Activated CD8-positive, alpha-beta memory T cell treated with anti-CD3 and anti-CD28 coated beads, Interleukin-2, amount 50 U/mL, for 4 hours (primary cell): Measurements from ENCODE around the gene LYRM4.

ENCODE experiments used
- DNase-seq: peaks from one replicate; pipeline ENCODE4 v3.0.0-alpha.2; 2020

LYRM4 gene

GRCh38 chr6:5260661-5261544, at the start of gene LYRM4, which contains the start of gene FARS2:
Gene LYRM4, minus strand, starts transcription at chr6:5260950. Its CDS starts 217 bp downstream, at chr6:5260733.
Gene FARS2, plus strand, starts transcription at chr6:5261513.
- peak; percentile 92 for DNase-seq

DNA sequence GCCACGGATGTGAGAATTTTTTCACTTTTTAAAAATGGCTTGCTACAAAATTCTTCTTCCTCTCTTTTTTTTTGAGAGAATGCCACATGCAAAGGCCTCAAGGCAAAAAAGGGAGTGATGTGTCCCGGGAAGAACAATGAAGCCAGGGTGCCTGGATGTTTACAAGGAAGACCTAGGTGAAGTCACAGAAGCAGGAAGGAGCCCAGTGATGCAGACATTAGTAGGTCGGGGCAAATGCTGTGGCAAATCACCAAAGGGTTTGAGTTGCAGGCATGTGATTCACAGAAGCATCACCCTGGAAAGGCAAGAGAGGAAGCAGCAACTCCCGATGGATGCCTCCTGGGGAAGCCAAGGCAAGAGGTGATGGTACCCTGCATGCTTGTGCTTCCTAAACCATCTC, 47.3 kb upstream of the LYRM4 start:
- DNase-seq, result no peak

DNA sequence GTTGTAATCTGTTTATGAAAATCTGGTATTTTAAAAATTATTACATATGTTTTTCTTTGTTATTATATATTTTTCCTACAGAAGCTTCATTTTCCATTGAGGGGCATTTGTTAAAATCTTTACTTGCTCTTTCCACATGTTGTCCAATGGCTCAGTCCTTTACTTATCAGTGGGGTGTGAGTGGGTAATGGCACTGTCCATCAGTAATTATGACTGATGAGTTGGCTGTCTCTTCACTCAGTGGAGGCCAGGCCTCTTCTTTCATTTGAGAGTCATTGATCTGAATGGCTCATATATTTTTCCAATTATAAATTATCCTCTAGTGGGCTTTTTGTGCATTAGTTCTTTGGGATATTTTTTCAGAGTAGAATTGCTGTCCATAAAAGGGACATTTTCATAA, 46.3 kb upstream of the LYRM4 start:
- DNase-seq, result no peak

DNA sequence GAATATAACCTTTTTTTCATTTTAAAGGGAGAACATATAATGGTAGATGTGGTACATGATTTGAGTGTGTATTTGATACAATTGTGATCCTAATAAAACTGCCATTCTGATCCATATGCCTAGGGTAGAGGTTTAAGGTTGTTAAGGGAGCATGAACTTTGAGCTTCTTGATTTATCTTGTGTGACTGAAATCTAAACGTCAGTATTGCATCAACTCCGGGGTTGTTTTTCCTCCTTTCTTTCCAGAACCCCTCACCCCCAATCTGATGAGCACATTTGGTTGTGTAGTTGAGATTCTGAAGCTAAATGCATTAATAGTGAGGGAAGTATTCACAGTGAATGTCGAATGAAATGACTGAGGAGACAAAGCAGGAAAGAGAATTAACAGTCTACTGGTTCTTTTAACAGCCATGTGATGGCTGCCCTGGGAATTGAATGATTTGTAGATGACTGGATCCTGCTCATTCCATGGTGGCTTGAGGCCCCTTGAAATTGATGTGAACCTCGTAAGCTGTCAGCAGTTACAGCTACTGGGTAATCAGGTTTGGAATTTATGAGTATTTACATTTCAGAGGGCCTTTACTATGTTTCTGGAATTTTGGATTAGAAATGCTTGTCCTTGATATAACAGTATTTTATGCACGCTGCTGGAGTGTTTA, 45.3 kb upstream of the LYRM4 start:
- no peak for DNase-seq

DNA sequence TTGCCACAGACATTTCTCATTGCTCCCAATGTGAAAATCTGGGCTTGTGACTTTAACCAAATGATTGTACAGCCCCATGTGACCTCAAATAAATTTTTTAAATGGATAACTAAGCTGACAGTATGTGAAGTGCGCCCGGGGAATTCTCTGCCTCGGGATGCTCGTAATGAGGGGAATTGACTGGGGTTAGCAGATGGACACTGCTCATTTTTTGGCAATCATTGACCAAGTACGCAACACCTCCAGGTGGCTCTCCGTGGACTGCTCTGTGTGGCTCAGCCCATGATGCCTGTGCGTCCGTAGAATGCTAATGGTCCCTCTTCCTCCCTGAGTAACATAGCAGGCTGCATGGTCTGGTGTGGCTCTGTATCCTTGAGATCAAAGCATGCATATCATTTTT, 42.9 kb upstream of the LYRM4 start:
- DNase-seq, result no peak

DNA sequence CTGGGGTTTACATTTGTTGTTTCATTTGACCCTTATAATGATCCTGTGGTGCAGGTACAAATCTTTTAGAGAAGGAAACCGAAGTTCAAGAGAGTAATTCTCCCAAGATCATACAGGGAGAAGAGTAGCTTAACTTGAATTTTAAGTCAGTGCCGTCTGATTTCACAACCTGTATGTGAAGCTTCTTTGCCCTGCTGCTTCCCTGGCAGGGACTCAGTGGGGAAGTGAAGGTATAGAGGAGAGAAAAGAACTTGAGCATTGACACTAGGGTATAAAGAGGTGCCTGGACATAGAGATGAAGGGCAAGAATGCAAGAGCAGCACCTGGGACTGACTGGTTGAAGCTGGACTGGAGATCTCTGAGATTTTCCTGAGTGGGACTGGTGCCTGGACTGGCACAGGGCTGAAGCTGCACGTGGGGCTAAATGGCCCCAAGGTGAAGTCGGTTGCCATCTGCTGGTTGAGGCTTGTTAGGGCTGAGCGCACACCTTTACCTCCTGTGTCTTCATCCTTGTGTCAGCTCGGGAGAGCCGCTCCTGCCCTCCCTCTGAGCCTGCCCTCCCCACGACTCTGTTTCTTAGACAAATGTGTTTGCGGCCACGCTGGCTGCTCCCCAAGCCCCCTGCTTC, 42.4 kb upstream of the LYRM4 start:
- peak; percentile 53 for DNase-seq

GRCh38 chr6:5302220-5302946, 41.6 kb upstream of the LYRM4 start:
- DNase-seq, result no peak

DNA sequence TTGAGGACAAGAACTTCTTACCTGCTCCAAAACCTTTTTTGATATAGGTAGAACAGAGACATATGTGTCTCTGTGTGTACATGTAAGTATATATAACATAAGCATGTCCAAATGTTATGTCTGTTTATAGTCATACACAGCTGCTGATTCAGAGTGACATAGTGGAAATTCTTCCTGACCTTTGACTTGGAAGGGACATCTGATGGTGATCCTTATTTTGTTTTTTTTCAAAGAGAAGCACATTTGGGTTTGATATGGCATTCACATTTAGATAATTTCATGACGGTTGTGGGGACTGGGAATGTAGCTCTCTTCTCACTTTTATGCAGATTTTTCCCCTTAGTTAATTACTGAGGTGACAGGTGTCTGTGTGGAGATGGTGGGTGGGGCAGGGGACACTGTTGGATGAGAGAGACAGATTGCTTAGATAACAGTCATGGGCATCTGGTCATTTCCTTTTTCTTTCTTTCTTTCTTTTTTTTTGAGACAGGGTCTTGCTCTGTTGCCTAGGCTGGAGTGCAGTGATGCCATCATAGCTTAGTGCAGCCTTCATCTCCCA, 39.5 kb upstream of the LYRM4 start:
- no peak for DNase-seq

GRCh38 chr6:5295623-5296022, 34.9 kb upstream of the LYRM4 start:
- DNase-seq, result no peak

DNA sequence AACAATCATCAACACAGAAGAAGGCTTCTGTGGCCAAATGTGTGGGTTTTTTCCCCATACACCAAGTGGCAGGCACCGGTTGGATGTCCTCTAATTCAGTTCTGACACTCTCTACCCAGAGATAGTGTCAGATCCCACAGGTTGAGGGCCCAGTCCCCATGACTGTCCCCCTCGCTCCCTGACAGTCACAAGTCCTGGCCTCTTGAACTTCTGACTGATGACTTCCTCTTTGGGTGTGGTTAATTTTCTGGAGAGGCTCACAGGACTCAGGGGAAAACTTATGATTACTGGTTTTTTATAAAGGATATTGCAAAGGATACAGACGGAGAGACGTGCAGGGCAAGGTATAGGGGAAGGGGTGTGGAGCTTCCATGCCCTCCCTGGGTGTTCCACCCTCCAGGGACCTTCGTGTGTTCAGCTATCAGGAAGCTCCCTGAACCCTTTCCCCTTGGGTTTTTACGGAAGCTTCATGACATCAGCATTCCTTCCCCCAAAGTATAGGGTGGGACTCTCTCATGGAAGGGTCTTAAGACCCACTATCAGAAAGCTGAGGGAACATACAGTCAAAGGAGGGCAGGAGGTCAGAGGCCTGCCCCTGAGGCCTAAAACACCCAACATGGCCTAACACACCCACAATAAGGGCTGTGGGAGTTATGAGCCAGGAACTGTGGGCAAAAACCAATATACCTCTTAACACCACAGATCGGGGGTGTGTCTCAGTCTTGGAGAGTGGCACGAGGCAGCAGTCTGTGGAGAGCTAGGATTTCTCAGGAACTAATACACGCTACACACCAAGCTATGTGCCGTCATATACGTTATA, 33.9 kb upstream of the LYRM4 start:
- DNase-seq, result no peak

DNA sequence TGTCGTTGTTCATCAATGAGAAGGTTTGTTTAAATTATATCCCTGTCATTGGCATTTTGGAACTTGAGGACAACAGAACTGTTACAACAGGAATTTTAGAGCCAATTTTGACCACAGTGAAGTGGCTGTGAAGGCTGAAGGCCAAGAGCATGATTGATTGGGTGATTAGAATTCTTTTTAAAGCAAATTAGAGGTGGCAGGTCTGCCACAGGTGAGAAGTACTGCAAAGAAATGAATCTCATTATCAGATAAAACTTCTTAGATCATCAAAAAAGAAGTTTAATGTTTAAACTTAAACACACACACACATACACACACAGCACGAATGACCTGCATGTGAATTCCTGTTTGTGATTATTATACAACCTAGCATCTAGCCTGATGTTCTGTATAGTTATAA, 32.9 kb upstream of the LYRM4 start:
- no peak for DNase-seq

DNA sequence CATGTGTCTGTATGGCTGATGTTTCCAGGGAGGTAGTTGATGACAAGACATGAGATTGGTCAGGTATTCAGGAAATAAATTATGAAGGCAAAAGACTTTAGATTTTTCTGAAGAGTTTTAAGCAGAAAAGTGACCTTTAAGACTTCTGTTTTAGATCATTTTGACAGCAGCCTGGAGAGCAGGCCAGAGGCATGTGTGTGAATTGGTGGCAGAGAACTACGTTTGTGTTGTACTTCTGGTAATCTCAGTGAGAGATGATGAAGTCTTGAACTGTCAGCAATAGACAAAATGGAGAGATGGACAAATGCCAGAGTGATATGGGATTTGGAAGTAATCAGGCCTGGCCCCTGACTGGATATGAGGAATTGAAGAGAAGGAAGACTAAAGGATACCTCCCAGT, 31.4 kb upstream of the LYRM4 start:
- DNase-seq, result no peak

- no peak for DNase-seq
Observed at GRCh38 chr6:5290500-5290899, 29.8 kb upstream of the LYRM4 start.

DNA sequence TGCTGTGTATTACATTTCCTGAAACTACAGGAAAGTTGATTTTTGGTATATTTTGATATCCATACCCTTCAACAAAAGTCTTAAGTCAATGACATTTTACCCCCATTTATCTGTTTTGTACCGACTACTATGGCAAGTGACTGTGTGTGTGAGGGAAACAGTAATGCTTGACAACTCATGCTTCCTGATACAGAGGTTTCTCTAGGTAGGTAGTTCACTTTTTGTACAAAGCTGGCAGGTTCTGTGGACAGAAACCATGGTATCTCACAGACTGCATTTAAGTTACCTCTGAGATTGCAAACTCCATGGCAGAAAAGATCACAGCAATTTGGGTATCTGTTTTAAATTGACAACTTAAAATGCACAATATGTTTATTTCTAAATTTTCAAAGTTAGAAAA, 29.3 kb upstream of the LYRM4 start:
- no peak for DNase-seq

GRCh38 chr6:5287966-5288297, 27.2 kb upstream of the LYRM4 start:
- DNase-seq, result no peak

DNA sequence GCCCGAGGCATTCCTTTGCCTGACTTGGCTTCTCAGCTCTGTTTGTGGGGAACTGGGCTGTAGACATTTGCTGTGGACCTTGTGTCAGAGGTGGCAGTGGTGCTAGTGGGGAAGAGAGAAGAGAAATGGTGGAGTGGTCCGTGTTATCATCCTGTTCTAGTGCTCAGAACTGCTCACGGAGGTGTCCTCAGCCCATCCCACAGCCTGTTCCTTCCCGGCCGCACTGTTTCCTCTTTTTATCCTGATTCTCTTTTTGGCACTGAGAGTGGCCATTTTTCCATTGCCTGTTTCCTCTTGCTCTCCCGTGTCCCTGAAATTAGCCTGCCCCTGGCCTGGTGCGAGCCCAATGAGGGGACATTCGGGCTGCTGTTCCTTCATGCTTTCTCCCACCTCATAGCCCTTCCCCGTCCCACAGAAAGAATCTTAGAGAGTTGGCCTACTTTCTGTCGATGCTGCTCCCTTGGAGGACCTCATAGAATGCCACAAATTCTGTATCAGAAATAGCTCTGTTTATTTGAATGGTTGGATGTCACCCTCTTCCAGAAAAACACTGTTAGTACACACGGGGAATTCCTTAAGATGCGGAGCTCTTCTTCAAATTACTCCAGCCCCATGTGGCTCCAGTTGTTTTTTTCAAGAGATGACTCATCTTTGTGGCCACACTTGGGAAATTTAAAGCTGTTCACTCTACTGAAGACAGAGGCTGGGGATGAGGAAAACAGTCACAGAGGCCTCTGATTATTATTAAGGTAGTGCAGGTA, 26.6 kb upstream of the LYRM4 start:
- DNase-seq, result no peak

GRCh38 chr6:5286780-5287179, 26.0 kb upstream of the LYRM4 start:
- no peak for DNase-seq

- DNase-seq, result no peak
Observed at GRCh38 chr6:5285526-5285925, 24.8 kb upstream of the LYRM4 start.

GRCh38 chr6:5285081-5285480, 24.3 kb upstream of the LYRM4 start:
- DNase-seq, result no peak

DNA sequence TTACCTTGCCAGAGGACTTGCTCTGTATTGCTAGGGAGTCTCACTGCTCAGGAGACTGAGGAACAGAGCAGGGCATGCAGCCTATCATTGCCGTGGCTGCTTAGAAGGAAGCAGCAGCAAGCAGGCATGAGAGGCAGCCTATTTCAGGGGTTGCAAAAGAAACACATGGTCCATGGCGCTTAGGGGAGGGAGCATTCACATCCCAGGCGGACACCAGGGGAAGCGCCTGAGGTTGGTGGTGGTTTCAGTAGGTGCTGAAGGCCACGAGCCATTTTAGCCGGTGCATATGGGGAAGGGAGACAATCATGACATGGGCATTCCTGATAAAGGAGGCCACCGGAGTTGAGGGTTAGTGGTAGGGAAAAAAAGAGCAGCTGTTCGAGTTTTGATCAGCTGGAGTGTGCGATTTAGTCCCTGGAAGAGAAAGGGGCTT, 21.5 kb upstream of the LYRM4 start:
- no peak for DNase-seq

- no peak for DNase-seq
Observed at GRCh38 chr6:5280920-5281319, 20.2 kb upstream of the LYRM4 start.
